HG02884 (cell line): Measurements from ENCODE around the gene UPK3A.
"Not testable (repeated sequence)": the region's sequence is repeated elsewhere in the genome, so short reads cannot be mapped to it uniquely, and the experiment has no call there.

Experiments
- ATAC-seq: cut with Tn5 transposase; IDR thresholded peaks from one replicate; pipeline ENCODE4 v1.9.1; 2021; ENCODE audit warnings: mild to moderate bottlenecking, moderate library complexity; ENCODE audit not compliant: unreplicated experiment

UPK3A gene

DNA sequence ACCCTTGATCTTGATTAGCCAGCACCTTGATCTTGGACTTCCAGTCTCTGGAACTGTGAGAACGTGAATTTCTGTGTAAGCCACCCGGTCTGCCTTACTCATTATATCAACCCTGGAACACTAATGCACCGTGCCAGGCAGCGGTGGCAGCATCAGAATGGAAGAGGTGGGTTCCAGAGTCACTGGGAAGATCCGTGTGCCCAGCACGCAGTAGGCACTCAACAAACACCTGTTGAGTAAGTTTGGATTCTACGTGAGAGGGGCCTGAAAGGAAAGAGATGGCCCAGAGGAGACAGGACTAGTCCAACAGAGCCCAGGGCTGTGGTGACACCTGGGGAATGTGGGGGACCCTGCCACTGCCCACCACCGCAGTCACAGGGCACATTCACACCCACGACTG, 6.6 kb upstream of the UPK3A start:
- ATAC-seq = no peak

DNA sequence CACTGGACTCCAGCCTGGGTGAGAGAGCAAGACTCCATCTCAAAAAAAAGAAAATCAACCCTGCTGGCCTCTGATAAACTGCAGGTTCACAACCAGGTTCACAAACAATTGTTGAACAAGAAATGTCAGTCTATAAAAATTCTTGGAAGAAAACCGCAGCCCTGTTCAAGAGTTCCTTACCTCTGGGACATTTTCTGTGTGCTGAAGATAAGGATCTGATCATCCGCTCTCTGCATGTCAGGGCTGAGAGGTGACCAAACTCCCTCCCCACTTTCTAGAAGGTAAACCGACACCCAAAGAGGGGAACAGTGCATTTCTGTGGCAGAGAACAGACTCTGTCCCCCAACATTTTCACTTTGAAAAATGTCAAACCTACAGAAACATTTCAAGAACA, 4.2 kb upstream of the UPK3A start:
- no peak for ATAC-seq

DNA sequence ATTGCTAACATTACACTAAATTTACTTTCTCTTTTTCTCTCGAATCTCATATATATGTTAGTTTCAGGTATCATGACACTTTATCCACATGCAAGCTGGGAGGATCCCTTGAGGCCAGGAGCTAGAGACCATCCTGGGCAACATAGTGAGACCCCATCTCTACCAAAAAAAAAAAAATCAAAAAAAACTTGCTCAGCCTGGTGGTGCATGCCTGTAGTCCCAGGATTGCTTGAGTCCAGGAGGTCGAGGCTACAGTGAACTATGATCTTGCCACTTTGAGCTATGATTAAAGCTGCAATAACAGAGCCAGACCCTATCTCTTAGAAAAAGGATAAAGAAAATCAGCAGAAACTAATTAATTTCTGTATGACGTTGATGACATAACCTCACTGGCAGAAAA, 3.7 kb upstream of the UPK3A start:
- ATAC-seq = no peak

DNA sequence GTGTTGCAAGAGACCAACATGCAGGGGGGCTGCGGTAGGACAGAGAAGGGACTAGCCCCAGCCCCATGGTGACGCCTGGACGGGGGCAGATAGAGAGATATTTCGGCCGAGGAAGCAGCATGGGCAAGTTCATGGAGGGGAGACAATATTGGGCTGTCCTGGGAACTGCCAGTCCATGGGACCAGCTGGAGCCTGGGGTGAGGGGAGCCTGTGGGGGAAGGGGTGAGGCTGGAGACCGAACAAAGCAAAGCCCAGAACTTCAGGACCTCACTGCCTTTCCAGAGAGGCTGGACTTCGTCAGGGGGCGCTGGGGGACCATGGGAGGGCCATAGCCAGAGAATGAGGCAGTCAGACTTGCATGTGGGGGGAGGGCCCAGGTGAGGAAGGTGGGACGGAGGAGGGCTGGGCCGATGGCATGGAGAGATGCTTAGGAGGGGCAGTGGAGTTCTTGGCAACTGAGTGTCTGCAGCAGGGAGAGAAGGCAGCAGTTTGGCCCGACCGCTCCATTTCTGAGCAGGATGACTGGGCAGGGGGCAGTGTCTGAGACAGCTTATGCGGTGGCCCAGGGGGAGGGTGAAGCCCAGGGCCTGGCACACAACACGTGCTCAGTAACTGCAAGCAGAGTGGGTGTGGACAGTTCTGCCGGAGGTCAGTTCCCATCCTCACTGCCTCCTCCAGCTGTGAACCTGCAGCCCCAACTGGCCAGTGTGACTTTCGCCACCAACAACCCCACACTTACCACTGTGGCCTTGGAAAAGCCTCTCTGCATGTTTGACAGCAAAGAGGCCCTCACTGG, 712 bp downstream of the UPK3A start:
- no peak for ATAC-seq

DNA sequence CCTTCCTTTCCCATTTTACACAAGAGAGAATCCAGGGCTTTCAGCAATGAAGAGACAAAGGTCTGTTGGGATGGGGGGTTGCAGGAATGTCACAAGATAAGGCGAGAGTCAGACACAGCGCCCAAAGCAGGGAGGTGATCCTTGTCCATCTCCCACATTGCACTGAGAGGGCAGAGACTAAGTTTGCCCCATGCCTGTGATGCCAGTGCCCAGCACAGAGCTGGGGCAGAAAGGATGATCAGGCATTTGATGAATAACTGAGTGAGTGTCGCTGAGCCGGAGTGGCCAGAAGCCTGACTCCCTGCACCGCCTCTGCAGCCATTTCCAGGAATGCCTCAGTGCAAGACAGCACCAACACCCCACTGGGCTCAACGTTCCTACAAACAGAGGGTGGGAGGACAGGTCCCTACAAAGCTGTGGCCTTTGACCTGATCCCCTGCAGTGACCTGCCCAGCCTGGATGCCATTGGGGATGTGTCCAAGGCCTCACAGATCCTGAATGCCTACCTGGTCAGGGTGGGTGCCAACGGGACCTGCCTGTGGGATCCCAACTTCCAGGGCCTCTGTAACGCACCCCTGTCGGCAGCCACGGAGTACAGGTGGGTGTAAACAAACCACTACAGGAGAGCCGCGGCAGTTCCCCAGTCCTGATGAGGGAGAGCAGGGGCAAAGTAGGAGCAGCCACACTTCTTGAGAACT, 2.3 kb downstream of the UPK3A start:
- ATAC-seq = no peak

DNA sequence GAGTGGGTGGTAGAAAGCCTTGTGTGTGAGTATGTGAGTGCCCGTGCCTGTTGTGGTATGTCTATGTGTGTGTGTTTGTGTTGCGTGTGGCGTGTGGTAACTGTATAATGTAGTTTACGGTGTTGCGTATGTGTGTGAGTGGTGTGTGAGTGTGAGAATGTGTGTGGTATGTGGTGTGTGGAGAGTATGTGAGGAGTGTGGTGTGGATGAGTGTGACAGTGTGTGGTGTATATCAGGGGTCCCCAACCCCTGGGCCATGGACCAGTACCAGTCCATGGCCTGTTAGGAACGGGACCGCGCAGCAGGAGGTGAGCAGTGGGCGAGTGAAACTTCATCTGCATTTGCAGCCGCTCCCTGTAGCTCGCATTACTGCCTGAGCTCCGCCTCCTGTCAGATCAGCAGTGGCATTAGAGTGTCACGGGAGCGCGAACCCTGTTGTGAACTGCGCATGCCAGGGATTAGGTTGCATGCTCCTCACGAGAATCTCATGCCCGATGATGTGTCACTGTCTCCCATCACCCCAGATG, 5.7 kb downstream of the UPK3A start:
- no peak for ATAC-seq

DNA sequence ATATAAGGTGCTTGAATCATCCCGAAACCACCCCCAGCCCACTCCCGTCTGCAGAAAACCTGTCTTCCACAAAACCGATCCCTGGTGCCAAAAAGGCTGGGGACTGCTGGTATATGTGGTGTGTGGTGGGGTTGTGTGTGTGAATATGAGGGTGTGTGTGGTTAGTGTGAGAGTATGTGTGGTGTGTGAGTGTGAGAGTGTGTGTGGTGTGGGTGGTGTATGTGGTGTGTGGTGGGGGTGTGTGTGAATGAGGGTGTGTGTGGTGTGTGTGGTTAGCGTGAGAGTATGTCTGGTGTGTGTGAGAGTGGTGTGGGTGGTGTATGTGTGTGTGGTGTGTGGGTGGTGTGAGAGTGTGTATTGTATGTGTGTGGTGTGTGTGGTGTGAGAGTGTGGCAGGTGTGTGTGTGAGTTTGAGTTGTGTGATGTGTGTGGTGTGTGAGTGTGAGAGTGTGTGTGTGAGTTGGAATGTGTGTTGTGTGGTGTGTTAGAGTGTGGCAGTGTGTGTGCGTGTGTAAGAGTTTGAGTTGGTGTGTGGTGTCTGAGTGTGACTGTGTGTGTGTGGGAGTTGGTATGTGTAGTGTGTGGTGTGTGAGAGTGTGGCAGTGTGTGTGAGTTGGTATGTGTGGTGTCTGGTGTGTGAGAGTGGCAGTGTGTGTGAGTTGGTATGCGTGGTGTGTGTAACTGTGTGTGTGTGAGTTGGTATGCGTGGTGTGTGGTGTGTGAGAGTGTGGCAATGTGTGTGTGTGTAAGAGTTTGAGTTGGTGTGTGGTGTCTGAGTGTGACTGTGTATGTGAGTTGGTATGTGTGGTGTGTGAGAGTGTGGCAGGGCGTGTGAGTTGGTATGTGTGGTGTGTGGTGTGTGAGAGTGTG, 6.5 kb downstream of the UPK3A start:
- ATAC-seq = no peak

DNA sequence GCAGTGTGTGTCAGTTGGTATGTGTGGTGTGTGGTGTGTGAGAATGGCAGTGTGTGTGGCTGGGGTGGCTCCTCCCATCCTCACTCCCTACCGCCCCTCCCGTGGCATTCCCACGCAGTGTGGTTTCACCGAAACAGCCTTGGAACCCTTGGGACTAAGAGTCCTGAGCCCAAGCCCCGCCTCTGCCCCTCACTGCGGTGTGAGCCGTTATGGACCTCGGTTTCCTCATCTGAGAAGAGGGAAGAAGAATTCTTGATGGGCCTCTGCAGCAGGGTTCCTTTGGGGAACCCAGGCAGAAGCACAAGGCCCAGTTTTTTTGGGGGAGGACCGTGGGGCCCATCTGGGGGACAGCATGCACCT, 7.2 kb downstream of the UPK3A start:
- ATAC-seq = no peak

DNA sequence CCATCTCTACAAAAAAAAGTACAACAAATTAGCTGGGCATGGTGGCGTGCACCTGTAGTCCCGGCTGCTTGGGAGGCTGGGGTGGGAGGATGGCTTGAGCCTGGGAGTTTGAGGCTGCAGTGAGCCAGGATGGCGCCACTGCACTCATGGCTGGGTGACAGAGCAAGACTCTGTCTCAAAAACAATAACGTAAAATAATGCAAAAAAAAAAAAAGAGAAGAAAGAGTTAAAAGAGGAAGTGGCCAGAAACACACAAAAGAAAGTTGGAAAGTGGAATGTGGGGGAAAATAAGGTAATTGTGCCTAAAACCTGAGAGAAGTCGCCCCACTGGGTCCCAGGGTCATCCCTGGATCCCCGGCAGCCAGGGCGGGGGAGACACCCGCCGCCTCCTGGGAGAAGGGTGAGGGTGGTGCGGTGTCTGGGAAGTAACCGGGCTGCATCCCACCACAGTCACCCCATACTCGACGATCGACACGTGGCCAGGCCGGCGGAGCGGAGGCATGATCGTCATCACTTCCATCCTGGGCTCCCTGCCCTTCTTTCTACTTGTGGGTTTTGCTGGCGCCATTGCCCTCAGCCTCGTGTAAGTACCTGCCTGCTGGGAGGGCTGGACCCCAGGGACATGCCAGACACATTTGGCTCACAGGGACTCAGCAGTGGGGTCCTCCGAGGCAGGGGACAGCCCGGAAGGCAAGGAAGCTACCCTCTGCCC, 8.1 kb downstream of the UPK3A start:
- ATAC-seq = no peak

DNA sequence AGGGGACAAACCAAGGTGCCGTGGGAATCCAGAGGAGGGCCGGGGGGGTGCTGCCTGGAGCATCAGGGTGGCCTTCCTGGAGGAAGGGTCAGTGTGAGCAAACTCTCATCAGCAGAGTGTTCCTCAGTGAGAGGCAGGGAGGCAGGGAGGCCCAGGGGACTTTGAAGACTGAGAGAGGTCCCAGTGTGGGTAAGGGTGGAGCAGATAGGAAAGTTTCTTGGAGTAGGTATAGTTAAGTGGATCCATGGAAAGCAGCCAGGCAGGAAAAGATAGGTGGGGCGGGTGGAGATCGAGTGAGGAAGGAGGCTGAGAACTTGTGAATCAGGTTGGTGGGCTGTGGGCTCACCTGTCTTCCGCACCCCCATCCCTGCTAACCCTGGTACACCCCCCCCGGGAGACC, 9.3 kb downstream of the UPK3A start:
- ATAC-seq = no peak

DNA sequence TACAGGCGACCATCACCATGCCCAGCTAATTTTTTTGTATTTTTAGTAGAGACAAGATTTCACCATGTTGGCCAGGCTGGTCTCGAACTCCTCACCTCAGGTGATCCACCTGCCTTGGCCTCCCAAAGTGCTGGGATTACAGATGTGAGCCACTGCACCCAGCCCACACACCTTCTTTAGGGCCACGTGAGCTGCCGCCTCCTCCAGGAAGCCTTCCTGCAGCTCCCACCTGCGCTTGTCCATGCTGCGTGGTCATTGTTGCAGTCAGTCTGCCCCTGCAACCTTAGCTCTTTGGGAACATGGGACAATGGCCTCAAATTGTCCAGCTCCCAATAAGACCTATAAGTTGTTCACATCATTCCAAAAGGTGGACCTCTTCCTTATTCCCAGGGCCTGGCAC, 10.3 kb downstream of the UPK3A start:
- ATAC-seq = not testable (repeated sequence)

DNA sequence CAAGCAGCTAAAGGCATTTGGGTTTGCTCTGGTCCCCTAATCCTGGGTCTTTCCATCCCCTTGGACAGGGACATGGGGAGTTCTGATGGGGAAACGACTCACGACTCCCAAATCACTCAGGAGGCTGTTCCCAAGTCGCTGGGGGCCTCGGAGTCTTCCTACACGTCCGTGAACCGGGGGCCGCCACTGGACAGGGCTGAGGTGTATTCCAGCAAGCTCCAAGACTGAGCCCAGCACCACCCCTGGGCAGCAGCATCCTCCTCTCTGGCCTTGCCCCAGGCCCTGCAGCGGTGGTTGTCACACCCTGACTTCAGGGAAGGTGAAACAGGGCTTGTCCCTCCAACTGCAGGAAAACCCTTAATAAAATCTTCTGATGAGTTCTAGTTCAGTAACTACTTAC, 10.7 kb downstream of the UPK3A start:
- no peak for ATAC-seq

DNA sequence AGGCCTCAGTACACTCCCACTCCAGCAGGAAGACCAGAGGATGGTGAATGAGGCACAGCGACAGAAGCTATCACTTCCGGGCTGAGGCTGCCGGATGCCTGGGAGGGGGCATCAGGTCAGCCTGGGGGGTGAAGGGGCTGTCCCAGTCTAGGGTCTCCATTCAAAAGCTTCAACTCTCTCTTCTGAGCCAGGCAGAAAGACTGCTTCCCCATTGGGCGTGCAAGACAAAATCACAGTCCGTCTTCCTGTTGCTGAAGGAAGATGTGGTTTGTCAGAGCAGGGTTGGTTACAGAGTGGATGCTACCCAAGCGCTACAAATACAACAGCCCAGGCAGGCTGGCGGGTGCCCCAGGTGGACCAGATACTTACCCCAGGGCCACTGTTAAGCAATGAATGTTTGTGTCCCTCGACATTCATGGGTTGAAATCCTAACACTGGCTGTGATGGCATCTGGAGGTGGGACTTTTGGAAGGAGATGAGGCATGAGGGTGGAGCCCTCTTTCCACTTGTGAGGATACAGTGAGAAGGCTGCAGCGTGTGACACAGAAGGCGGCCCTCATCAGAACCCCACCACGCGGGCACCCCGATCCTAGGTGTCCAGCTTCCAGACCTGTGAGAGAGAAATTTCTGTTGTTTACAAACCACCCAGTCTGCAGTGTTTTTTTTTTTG, 12.0 kb downstream of the UPK3A start:
- ATAC-seq = no peak

DNA sequence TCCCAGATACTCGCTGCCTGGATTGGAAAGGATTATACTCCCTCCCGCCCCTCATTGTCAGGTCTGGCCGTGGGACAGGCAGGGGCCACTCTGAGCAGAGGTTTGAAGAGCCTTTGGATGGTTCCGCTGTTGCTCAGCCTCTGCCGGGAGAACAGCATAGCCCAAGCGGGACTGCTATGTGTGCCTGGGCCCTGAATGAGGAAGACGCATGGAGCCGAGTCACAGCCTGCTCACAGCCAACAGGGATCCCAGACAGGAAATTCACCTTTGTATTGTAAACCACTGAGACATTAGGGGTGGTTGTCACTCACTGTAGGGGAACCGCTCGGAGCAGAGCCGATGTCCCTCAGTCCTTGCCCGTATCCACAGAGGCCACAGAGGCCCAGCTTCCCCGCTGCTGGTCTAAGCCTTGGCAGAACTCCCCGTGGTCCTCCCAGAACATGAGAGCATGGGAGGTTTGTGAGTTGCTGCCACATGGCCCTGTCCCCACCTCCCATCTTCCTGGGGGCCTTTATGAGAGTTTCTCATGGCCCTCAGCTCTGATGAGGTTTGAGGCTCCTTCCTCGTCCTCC, 14.3 kb downstream of the UPK3A start:
- no peak for ATAC-seq

DNA sequence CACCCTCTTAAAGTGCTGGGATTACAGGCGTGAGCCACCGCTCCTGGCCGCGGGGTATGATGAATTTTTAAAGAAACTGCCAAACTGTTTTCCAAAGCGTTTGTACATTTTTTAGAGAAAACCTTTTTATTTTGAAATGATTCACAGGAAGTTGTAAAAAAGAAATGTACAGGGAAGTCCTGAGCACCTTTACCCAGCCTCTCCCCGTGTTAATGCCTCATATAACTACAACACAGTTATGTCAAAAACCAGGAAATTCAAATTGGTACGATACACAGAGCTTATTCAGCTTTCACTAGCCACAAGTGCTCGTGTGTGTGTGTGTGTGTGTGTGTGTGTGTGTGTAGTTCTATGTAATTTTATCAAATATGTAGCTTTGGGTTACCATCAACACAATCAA, 18.0 kb downstream of the UPK3A start:
- ATAC-seq = no peak

DNA sequence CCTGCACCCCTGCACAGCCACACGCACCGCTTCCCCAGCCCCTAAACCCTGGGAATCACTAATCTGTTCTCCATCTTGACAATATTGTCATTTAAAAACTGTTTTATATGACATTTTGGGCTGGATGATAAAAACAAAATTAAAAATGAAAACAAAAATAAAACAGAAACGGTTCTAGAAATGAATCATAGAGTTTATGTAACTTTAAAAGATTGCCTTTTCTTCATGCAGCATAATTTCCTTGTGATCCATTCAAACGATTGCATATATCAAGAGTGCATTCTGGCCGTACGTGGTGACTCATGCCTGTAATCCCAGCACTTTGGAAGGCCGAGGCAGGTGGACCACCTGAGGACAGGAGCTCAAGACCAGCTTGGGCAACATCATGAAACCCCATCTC, 18.4 kb downstream of the UPK3A start:
- no peak for ATAC-seq

DNA sequence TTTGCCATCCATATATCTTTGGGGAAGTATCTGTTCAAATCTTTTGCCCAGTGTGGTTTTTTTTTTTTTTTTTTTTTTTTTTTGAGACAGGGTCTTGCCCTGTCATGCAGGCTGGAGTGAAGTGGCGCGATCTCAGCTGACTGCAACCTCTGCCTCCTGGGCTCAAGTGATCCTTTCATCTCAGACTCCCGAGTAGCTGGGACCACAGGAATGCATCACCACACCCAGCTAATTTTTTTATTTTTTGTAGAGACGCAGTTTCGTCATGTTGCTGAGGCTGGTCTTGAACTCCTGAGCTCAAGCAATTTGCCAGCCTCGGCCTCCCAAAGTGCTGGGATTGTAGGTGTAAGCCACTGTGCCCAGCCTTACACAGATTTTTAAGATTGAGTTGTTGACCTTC, 20.2 kb downstream of the UPK3A start:
- ATAC-seq = no peak

DNA sequence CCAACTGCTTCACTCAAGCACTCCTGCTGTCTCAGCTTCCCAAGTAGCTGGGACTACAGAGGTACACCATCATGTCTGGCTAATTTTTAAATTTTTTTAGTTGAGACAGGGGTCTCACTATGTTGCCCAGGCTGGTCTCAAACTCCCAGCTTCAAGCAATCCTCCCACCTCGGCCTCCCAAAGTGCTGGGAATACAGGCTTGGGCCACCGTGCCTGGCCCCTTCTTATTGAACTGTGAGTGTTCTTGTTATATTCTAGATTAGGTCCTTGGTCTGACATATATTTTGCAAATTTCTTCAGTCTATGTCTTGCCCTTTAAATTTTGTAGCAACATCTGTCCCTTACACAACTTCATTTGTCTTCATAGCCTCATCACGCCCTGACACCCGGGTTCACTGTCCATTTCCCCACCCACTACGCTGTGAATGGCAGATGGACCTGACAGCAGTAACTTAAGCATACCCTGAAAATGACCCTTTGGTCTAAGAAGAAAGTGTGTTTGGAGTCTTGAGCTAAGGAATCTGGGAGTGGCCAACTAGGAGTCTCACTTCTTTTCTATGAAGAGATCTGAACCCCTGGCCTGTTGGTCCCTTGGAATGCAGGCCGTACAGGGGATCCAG, 20.8 kb downstream of the UPK3A start:
- no peak for ATAC-seq

DNA sequence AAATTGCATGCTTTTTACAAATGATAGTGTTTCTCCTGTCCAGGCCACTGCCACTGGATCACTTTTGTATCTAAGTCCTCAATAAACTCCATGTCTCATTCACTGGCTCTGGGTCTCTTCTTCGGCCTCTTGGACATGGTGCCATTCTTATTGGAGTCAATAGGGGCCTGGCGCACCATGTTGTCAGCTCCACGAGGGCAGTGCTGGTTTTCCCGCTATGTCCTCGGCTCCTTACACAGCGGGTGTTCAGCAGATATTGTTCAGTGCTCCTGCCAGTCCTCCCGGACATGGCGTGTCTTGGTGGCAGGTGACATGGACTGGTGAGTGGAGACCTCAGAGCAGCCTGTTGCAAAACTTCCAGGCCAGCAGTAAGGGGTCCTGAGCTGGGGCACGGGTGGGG, 21.4 kb downstream of the UPK3A start:
- ATAC-seq = no peak
